Retina (tissue), 1 donor: ENCODE data around the gene ZMIZ2.

Source experiments
- DNase-seq: peaks from one replicate; pipeline ENCODE4 v3.0.0-alpha.2; 2016

ZMIZ2 gene

DNA sequence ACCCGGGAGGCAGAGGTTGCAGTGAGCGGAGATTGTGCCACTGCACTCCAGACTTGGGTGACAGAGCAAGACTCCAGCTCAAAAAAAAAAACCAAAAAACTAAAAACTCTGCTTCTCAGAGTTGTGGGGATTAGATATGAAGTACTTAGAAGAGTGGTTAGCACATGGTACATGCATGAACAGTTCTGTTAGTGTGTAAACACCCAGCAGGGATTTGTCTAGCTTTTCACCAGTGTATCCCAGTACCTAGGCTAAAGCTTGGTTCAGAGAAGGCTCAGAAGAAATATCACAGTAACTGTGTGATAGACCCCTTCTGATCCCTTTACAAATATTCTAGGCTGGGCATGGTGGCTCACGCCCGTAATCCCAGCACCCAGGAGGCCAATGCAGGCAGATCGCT, 57.3 kb downstream of the ZMIZ2 start:
- no peak for DNase-seq

DNA sequence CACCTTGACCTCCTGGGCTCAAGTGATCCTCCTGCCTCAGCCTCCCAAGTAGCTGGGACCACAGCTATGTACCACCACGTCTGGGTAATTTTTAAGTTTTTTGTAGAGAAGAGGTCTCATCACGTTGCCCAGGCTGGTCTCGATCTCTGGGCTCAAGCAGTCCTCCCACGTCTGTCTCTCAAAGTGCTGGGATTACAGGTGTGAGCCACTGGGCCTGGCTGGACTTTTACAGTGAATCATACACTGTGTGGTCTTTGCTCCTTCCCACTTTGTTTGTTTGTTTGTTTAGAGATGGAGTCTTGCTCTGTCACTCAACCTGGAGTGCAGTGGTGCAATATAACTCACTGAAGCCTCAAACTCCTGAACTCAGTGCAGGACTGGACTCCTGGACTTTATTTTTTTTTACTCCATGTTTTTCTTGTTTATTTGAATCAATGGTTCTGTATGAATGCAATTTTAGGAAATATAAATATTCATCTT, 60.3 kb downstream of the ZMIZ2 start:
- no peak for DNase-seq

GRCh38 chr7:44811093-44811492, 62.4 kb downstream of the ZMIZ2 start:
- no peak for DNase-seq

DNA sequence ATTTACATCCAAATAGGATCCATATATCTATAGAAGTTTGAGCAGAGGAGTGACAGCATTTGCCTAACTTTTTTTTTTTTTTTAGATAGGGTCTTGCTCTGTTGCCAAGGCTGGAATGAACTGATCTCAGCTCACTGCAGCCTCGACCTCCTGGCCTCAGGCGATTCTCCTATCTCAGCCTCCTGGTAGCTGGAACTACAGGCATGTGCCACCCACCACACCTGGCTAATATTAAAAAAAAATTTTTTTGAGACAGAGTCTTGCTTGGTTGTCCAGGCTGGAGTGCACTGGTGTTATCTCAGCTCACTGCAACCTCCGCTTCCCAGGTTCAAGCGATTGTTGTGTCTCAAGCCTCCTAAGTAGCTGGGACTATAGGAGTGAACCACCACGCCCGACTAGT, 62.9 kb downstream of the ZMIZ2 start:
- DNase-seq = no peak

GRCh38 chr7:44814919-44815318, 66.3 kb downstream of the ZMIZ2 start:
- DNase-seq = no peak

GRCh38 chr7:44819292-44819691, 70.6 kb downstream of the ZMIZ2 start:
- no peak for DNase-seq
